NCI-H146 treated with DMSO at 0.1 percent for 48 hours (cell line): Measurements from ENCODE around the gene LRWD1.
"Not testable (repeated sequence)": the region's sequence is repeated elsewhere in the genome, so short reads cannot be mapped to it uniquely, and the experiment has no call there.

Source experiments
- DNase-seq: peaks from one replicate; lab custom pipeline; 2025; ENCODE audit not compliant: unreplicated experiment; lab: John Stamatoyannopoulos, UW

LRWD1 gene

DNA sequence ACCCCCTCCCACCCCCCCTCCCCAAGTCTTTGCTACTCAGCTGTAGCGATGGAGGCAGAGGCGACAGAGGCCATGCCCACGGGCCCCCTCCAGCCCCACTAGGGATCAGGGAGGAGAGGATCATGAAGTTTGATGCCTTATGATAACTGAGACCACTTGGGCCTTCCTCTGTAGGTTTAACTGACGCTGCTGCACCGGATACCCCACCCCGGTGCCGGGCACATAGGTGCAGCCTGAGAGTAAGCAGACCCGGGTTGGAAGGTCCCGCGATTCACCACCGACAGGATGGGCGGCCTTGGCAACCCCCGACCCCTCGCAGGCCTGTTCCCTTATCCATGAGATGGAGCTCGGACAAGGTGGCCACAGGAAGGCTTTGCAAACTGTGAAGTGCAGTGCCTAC, 29.2 kb downstream of the LRWD1 start:
- DNase-seq: not testable (repeated sequence)

DNA sequence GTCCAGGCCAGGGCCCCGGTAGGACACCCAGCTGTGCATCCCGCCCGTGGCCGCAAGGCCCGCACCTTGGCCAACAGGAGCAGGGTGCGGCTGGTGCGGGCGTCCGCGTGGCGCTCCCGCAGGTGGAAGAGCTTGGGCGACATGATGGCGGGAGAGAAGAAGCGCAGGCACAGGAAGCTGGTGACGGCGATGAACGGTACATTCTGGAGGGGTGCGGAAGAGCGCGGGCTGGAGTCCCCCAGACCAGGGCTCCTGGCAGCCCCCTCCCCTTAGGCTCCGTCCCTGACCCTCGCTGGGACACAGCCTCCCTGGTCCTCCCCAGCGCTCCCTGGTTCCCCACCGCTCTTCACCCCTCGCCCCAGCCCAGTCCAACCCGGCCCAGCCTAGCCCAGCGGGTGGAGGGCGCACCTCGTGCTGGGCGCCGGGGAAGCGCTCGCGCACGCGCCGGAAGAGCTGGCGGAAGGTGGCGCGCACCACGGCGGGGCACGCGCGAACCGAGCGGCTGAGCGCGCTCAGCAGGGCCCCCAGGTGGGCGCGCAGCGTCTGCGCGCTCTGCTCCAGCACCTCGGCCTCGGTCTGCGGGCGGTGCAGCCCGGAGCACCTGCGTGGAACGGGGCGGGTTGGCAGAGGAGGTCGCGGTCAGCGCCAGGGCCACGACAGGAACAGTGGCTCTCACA, 29.8 kb downstream of the LRWD1 start:
- DNase-seq: not testable (repeated sequence)

- DNase-seq: not testable (repeated sequence)
Measured at GRCh38 chr7:102496861-102497260, 32.1 kb downstream of the LRWD1 start.

GRCh38 chr7:102497308-102497707, 32.5 kb downstream of the LRWD1 start:
- DNase-seq: not testable (repeated sequence)

GRCh38 chr7:102498321-102498720, 33.5 kb downstream of the LRWD1 start:
- not testable (repeated sequence) for DNase-seq

DNA sequence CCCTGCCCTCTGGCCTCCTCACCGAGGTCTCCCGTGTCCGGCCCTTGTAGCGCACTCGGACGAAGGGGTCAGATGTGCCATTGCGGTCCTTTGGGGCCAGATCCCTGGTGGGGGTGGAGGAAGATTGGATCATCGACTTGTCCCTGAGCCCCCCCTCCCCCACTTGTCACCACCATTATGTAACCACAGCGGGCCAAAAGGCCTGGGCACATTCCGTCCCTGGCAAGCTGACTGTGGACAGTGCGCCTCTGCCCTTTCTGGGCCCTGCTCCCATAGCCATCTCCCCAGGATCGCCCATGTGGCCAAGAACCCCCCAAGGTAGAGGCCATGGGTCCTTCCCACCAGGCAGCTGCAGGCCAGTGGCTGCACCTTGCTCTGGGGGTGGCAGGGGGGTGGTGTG, 38.4 kb downstream of the LRWD1 start:
- not testable (repeated sequence) for DNase-seq

DNA sequence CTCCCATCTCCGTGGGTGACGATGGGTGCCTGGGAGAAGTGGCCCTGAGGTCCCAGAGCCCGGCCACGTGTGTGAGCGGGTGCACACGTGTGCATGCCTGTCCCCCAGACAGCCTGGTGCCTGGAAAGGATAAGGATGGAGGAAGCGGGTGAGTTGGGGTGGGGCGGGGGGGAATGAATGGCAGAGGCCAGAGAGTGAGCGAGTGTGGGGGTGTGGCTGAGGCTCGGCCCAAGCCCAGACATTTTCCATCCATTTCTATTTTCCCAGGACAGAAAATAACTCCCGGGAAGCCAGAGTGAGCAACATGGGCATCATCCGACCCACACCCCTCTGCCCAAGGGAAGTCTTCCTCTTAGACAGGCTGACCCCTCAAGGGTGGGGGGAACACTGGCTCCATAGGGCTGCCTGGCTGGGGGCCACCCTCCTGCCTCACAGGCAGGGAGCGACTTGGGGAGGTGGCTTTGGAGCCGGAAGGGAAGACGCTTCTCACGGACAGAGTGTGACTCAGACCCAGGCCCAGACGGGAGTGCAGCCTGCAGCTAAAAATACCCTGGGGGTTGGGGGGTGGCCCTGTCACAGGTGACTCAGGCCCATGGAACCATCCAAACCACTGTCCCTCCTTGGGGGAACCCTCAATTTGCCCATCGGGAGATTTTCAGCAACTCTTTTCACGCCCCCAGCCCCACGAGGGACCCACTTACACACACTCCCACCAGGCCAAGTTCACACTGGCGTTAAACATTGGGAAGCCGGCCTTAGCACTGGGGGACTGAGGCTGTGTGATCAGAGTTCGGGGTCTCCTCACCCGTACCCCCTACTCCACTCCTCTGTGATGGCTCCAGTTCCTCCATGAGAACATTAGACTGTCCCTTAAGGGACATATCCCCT, 40.8 kb downstream of the LRWD1 start:
- not testable (repeated sequence) for DNase-seq

- not testable (repeated sequence) for DNase-seq
Measured at GRCh38 chr7:102507410-102508088, 42.8 kb downstream of the LRWD1 start.

GRCh38 chr7:102510575-102510974, 45.8 kb downstream of the LRWD1 start:
- not testable (repeated sequence) for DNase-seq

- DNase-seq: not testable (repeated sequence)
Measured at GRCh38 chr7:102511860-102512522, 47.2 kb downstream of the LRWD1 start.

DNA sequence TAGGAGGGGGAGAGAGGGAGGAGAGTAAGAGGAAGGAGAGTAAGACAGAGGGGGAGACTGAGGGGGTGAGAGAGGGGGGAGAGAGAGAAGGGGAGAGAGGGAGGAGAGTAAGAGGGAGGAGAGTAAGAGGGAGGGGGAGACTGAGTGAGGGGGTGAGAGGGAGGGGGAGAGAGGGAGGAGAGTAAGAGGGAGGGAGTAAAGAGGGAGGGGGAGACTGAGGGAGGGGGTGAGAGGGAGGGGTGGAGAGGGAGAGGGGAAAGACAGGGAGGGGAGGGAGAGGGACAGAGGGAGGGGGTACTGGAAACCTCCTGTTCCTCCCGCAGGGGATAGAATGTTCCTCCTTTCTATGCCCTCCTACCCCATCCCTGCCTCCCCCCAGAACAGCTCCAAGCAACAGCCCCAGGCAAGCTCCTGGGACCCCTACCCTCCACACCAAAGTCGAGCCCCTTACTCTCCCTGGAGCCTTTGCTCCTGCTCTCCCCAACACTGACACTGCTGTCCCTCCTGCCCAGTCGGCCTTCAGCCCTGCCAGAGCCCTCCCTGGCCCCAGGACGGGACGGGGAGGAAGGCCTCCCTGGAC, 47.9 kb downstream of the LRWD1 start:
- DNase-seq: not testable (repeated sequence)

DNA sequence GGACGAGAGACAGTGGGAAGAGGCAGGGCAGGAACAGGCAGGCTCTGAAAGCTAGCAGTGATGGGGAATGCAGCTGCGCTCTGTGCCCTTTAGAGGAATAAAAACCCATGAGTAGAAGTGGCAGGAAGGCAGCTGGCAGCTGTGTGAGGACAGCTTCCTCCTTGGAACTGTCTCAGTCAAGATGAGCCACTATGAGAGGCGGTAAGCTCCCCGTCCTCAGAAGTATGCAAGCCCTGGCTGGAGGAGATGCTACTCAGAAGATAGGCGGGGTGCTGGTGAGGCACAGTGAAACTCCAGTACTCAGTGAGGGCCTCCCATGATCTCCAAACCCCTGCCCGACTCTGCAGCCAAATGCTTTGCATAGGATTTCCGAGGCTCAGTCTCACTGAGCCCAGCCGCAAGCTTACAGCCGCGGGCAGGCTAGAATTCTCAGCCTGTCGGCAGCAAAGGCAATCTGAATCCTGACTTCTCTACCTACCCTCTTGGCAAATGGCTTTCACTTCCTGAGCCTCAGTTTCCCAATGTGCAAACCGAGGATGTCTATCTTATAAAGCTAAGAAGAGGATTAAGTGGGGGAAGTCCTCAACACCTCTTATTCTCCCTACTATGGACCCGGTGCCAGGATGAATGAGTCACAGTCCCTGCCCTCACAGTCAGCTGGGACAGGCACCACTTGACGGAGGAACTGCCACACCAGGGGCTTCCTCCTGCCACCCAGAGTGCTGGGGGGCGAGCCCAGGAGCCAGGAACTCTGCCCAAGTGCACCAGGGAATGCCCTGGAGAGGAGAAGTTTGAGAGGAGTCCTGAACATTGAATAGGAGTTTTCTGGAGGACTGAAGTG, 50.3 kb downstream of the LRWD1 start:
- not testable (repeated sequence) for DNase-seq

GRCh38 chr7:102515889-102516288, 51.1 kb downstream of the LRWD1 start:
- not testable (repeated sequence) for DNase-seq

DNA sequence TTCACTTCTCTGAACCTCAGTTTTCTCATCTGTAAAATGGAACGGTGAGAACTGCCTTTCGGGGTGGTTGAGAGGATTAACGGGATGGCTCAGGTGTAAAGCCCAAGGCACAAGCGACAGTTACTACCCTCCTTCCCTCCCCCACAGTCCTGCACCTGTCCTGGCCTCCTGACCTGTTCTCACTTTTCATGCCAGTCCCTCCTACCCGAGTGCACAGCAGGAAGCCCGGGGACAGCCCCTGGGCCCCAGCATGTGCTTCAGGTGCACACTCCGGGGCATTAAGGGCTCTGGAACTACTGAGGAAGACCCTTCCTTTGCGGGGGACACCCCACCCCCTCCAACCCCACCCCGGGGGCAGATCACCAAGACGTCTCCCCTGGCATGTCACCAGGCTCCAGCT, 52.2 kb downstream of the LRWD1 start:
- not testable (repeated sequence) for DNase-seq

DNA sequence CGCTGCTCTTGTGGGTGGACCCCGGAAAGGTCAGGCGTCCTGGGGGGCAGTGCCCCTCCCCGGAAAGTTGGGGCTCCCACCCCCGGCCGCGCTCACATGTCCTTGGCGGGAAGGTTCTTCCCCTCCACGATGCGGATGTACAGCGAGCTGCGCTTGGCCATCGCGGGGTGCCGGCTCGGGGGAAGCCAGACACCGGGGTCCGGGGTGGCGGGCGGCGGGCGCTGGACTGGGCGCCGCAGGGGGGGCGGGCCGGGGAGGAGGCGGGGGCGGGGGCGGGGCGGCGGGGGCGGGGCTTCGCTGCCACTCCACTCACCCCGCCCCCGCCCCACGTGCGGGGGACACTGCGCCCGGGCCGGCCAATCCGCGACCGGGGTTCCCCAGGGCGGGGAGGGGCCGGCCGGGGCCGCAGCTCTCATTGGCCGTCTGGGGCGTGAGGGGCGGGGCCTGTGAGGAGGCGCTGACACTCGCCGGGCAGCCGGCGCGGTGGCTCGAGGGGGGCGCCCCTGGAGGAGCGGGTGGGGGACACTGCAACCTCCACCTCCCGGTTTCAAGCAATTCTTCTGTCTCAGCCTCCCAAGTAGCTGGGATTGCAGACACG, 52.9 kb downstream of the LRWD1 start, which contains the start of gene RASA4B:
Gene RASA4B (minus strand): TSS at position 228 of the 598 bp plus-strand sequence. CDS start 67 bp downstream, at position 161.
- DNase-seq: not testable (repeated sequence)

- not testable (repeated sequence) for DNase-seq
Measured at GRCh38 chr7:102520797-102521196, 56.0 kb downstream of the LRWD1 start.
